Spleen (tissue), 7 donors: Measurements from ENCODE around the gene TSC22D4.

Experiments used
- POLR2A ChIP-seq, 3 donors: fragments of 450-650 bp; IDR thresholded peaks; one replicate each; pipeline ENCODE4 v1.5.1; 2017; ENCODE audit warnings: antibody characterized with exemption in 3 of 3, mild to moderate bottlenecking in 1 of 3
- POLR2AphosphoS5 ChIP-seq, 3 donors: sonication (generic); formaldehyde crosslinking; IDR thresholded peaks; one replicate each; pipeline ENCODE4 v1.5.1; 2017; ENCODE audit warnings: antibody characterized with exemption in 3 of 3
- TF ChIP-seq, protein P1 (sequence below), 11 experiments: fragments of 200-600 bp in 7 of 11; fragments of 450-650 bp in 4 of 11; sonication (generic) in 4 of 11; IDR thresholded peaks in 8 of 11; conservative IDR thresholded peaks in 3 of 11; 1 replicate in 7 of 11; 2 replicates in 4 of 11; pipeline versions ENCODE4 v1.4.0 to v1.8.0; 2016 to 2021; ENCODE audit warnings: antibody characterized with exemption in 11 of 11, inconsistent platforms in 4 of 11, mild to moderate bottlenecking in 1 of 11
- donor health status: DM: no; HTN: no; CAD: no; lungs with moderate emphysema.
- donor health status: DM: no; HTN: no; CAD: no.
- donor health status: DM: no; HTN: no; CAD: no.

DNA sequence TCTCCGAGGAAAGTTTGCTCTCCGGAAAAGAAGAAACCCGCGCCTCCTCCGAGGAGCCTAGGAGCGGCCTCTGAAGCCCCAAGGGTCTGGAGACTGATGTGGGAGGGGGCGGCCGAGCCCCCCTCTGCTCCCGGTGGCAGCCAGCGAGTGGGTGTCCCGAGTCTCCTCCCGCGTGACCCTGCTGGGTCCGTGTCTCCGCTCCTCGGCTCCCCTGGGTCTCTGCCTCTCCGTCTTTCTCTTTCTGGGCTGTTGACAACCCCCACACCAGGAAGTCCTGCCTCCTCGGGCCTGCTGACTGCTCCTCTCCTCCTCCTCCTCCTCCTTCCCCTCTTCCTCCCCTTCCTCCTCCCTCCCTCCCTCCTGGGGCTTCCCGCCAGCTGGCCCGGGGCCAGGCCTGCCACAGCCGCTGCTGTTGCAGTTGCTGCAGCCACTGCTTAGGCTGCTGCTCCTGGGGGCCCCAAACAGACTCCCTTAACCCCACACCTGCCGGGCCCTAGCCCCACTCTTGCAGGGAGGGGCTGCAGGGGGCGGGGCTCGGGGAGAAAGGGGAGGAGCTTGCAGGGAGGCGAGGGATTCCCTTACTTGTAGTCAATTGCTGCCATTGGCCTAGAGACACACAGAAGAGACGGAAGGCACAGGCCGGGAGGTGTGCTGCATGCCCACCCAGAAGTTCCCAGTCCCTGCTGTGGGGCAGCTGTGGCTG, at the start of gene TSC22D4:
- TF ChIP-seq POLR2AphosphoS5 (IDR thresholded peaks at IDR 0.05) (peak; percentile 95 to 96 (median 95)), POLR2A (IDR thresholded peaks at IDR 0.05) (peak; percentile 8 to 89 (median 85))
- TF ChIP-seq, protein P1, sequence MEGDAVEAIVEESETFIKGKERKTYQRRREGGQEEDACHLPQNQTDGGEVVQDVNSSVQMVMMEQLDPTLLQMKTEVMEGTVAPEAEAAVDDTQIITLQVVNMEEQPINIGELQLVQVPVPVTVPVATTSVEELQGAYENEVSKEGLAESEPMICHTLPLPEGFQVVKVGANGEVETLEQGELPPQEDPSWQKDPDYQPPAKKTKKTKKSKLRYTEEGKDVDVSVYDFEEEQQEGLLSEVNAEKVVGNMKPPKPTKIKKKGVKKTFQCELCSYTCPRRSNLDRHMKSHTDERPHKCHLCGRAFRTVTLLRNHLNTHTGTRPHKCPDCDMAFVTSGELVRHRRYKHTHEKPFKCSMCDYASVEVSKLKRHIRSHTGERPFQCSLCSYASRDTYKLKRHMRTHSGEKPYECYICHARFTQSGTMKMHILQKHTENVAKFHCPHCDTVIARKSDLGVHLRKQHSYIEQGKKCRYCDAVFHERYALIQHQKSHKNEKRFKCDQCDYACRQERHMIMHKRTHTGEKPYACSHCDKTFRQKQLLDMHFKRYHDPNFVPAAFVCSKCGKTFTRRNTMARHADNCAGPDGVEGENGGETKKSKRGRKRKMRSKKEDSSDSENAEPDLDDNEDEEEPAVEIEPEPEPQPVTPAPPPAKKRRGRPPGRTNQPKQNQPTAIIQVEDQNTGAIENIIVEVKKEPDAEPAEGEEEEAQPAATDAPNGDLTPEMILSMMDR (IDR thresholded peaks at IDR 0.05 in 8 of 11, conservative IDR thresholded peaks at IDR 0.05 in 3 of 11), result peak in 1 of 11 experiments; percentile 18
